Dermis blood vessel endothelial cell (primary cell): ENCODE results near the gene MUC5B. TPM values are rescaled to one million over a fixed set of nuclear protein-coding genes. Genes with fewer than 3 reads are reported as not detected.
"Not testable (repeated sequence)": the region's sequence is repeated elsewhere in the genome, so short reads cannot be mapped to it uniquely, and the experiment has no call there.

ENCODE experiments used
- DNase-seq: peaks from one replicate; pipeline ENCODE4 v3.0.0; 2010
- total RNA-seq: library from RNA; depleted of rRNA; stranded (reverse); fragments of >200 nt; gene quantifications from 2 replicates; pipeline ENCODE4 v1.2.3, GENCODE V29; 2014

Gene MUC5B
- total RNA-seq, 1 donor from 2014 or later = not detected

DNA sequence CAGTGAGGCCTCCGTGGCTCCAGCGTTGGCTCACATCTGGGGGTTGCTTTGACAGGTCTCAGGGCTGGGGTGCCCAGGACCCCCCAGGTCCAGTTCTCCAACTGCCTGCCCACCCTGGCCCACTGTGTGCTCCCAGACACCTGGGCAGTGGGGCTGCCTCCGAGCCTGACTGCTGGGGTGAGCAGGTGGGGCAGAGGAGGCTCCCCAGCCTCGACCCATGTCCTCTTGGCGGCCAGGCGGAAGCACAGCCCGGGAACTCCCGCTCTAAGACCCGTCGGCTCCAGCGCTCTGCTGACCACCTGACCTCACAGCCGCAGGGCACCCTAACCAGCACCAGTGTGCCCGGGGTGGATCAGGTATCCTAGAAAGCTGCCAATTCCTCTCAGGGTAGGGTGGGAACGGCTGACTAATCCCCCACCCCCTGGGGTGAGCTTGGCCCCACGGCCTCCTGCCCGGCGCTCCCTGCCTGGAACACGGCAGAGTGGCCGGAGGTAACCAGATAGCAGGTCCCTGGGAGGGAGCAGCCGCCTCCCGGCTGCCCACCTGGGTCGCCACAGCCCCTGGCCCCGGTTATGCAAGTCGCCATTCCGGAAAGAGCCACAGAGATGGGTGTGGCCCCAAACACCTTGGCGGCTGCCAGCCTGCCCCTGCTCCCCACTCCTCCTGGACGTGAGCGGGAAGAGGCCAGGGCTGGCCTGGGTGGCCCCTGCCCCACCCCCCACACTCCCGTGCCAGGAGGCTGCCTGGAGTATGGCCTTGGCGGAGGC is 19.2 kb upstream of the MUC5B start:
- no peak for DNase-seq

DNA sequence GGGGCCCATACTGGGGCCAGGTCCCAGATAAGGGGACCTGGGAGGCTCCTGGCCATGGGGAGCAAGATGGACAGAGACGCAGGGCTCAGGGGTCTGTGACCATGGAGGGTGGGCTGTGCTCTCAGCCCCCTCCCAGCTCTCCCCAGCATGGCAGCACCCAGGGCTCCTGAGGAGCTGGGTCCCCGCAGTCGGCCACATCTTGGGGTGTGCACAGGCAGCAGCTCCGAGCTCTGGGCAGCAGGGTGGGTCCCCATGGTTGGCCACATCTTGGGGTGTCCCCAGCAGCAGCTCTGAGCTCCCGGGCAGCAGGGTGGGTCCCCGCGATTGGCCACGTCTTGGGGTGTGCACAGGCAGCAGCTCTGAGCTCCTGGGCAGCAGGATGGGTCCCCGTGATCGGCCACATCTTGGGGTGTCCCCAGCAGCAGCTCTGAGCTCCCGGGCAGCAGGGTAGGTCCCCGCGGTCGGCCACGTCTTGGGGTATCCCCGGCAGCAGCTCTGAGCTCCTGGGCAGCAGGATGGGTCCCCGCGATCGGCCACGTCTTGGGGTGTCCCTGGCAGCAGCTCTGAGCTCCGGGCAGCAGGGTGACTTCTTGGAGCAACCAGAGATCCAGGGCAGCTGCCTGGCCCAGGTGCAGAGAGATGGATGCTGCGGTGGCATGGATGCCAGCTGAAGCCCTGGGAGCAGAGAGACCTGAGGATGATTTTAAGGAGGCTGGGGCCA is 18.3 kb upstream of the MUC5B start:
- DNase-seq = no peak

DNA sequence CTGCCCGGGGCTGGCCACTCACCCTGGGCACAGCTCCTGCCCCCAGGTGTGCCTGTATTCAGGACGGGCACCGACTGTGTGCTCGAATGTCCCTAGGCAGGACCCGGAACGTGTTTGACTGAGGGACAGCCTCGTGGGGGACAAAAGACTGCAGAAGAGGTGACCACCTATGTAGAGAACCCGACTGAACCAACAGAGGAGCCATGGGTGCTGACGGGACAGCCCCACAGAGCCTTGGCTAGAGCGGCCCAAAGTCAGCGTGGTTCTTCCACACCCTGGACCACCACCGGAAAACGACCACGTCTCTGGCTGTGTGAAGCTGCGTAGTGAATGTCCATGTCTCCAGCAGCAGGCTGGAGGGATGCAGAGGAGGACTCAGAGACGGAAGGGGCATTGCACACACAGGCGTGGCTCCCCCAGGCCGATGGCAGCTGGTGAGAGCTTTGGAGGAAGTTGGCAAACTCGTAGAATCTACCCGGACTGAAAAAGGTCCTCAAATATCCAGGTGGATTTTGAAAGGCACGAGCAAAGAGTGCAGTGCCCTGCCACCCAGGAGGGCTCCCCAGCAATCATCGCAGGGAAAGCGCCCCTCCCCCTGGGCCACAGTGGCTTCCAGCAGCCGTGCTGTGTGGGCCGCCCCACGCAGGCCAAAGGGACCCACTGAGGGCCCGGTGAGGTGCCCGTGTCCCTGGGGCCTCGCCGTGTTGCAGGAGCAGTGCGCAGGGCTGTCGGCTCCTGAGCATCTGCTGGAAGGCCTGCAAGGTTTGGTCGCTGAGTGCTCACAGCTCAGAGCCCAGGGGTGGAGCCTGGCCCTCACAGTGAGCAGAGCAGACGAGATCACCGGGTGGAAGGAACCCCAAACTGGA is 17.5 kb upstream of the MUC5B start:
- no peak for DNase-seq

DNA sequence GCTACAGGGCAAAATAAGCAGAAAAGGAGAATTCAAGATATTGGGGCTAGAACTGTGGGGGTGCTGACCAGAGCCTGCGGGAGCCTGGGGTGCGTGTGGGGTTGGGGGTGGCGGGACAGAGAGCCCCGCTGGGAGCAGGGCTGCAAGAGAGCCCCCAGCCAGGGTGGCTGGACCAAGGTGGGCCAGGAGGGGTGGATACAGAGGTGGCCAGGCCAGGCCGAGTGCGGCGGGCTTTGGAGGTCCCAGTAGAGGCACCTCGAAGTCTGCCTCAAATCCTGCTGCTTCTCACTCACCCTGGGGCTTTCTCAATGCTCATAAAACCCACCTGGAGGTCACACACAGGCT is 16.9 kb upstream of the MUC5B start:
- no peak for DNase-seq

DNA sequence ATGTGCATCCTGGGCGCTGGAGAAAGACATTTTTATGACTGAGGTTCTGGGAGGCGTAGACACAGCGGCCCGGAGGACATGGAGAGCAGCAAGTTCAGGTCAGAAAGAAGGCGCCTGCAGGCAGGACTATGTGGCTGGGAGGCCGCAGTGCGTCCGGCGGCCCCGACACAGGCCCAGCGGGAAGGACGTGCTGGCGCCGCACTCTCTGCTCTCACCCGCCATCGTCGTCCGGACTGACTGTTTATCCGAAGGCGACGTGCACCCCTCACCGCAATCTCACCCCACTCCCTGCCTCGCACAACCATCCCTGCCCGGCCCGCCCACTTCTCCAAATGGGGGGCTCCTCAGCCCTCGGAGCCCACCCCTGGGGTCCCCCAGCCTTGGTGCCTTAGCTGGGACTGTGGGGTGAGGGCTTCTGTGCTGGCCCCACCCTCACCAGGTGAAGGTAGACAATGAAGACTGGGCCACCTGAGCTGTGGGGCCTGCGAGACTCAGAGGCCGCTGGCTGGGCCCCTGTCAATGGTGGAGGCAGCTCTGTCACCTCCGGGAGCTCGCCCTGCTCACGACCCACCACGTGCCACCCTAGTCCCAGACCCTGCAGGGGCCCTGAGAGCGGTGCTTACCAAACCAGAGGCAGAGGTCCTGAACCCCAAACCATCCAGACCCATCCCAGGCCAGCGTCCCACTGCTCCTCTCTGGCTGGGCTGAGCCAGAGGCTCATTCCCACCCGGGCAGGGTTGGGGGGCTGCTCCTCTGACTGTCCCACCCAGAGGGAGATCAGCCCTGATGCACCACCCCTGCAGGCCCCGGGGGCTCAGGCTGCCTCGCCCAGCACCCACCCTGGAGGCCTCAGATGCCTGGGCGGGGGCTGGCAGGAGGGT is 16.2 kb upstream of the MUC5B start:
- no peak for DNase-seq

DNA sequence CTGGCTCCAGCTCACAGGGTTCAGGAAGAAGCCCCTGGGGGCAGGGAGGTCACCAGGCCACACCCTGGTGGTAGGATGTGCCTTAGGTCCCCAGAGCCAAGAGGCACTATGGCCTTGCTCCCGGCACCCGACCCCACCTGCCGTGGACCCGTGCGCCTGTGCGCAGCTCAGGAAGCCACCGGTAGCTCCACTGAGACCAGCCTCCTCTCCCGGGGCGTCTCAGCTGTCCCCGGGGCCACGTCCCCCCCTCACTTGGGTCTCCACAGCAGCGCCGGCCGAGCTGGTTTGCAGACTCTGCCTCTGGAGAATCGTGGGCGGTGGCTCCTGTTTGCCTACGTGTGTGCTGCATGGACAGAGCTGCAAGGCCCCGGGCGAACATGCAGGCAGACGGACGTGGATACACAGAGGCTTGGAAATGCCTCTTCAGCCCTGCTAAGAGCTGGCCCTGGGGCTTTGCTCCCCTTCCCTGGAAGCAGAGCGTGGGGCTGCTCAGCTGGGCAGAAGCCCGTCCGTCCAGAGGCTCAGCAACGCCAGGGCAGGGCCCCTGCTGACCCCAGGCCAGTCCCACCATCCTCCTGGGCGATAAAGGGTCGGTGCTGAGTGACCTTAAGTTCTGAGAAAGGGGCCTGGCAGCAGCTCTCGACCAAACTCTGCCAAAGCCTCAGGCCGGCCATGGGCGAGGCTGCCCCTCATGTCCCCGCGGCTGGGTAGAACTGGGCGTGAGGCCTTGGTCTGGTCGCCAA is 15.3 kb upstream of the MUC5B start:
- no peak for DNase-seq

DNA sequence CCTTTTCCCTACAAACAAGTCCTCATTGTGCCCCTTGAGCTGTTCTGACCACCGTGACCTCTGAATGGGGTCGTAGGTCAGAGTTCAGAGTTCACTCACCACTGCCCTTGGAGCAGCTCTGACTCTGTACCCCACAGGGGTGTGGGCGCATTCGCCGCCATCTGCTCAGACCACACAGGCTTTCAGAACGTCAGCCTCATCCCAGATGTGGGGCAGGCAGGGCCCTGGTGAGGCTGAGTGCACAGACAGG is 14.8 kb upstream of the MUC5B start:
- DNase-seq = no peak

DNA sequence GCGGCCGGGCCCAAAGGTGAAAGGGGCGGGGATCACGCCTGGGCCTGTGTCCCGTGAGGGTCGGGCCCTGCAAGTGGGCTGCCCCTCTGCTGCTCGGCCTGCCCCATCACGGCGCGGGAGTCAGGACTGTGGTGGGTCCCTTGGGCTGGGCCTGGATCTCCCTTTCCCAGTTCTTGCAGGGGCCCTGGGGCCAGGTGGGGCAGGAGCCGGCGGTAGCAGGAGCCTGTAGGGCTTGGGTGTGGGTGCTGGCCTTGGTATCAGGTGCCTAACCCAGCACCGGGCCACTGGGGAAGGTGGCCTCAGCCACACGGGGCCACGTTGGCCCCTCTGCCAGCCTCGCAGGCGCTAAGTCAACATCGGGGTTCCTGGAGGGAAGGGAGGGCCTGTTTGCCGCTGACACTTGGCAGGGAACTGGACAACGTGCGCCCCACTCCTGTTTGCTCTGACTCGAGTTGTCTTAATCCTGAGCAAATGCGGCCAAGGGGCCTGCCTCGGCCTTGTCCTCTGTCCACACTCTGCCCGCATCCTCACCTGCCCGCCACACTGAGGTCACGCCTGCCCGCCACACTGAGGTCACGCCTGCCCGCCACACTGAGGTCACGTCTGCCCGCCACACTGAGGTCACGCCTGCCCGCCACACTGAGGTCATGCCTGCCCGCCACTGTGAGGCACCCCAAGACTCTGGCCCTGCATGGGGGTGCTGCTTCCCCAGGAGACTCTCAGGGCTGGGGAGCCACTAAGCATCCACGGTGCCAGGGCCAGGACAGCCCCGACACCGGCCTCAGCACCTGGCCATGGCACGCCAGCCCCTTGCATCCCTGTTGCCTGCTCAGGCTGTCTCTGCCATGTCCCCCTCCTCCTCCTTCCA is 14.2 kb upstream of the MUC5B start:
- DNase-seq = no peak

DNA sequence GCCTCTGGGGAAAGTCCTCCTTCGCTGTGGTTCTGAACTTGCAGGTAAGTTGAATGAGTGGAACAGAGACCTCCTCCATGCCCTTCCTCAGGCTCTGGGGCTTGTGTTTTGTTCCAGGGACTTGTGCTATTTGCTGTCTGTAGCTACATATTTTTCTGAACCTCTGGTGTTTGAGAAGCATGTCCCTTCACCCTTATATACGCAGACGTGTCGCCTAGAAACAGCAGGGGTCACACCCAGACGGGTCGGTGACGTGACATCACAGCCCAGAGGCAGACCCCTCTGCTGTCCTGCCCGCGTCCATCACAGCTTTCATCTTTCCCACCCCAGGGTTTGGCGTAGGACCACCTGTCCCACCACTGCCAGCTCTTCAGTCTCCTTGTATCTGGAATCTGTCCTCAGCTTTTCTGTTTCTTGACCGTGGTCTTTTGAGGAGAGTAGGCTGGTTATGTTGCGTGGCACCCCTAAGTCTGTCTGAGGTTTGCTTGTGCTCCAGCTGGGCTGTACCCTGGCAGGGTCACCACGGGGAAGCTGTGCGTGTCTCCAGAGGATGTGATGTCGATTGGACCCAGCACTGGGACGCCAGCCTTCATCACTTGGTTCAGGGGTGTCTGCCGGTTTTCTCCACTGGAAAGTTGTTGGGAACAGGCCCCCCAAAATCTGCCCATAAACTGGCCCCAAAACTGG is 13.4 kb upstream of the MUC5B start:
- DNase-seq = no peak

DNA sequence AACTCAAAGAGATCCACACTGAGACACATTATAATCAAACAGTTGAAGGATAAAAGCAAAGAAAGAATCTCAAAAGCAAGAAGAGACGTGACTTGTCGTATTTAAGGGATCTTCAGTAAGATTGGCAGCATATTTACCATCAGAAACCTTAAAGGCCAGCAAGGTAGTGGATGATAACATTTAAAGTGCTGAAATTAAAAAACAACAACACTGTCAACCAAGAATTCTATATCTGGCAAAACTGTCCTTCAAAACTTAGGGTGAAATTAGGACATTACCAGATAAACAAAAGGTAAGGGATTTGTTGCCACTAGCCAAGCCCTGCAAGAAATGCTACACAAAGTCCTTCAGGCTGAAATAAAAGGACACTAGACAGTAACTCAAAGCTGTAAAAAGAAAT is 11.0 kb upstream of the MUC5B start:
- DNase-seq = no peak

DNA sequence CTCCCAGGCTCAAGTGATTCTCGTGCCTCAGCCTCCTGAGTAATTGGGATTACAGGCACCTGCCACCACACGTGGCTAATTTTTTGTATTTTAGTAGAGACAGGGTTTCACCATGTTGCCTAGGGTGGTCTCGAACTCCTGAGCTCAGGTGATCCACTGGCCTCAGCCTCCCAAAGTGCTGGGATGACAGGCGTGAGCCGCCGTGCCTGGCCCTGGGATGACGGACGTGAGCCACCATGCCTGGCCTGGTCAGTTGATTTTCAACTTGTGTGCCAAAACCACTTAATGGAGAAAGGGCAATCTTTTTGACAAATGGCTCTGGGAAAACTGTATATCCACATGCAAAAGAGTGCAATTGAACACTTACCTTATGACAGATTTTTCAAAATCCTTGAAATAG is 7.0 kb upstream of the MUC5B start:
- DNase-seq = not testable (repeated sequence)

DNA sequence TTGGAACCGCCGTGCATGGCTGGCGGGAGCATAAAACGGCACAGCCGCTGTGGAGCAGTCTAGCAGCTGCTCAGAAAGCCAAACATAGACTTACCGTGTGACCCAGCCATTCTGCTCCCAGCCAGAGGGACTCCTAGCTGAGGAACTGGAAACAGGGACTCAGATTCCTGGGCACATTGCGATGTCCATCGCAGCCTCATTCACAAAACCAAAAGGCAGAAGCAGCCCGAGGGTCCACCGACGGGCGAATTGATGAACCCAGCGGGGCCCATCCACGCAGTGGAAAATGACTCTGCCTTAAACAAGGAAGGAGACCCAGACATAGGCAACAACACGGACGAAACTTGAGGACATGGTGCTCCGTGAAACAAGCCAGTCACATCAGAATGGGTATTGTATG is 5.7 kb upstream of the MUC5B start:
- DNase-seq = no peak

DNA sequence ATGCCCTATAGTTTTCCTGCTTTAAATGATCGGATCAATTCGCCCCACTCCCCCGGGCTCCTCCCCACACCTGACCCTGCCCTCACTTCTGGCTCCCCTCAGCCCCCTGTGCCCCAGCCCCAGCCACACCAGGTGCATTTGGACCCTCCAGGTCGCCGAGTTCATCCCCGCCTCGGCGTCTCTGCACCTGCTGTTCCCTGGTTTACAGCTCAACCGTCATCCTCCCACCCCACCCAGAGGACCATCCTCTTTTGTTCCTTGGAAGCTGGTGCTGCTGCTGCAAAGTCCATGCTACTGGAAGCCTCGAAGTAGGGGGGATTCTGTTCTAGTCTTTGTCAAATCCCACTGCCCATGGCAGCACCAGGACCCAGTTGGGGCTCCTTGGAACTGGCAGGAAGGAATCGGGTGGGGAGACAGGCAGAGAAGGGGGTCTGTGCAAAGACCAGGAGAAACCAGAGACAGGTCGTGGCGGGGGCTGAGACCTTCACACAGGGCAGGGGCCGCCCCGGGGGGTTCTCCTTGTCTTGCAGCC is 4.5 kb upstream of the MUC5B start:
- no peak for DNase-seq

DNA sequence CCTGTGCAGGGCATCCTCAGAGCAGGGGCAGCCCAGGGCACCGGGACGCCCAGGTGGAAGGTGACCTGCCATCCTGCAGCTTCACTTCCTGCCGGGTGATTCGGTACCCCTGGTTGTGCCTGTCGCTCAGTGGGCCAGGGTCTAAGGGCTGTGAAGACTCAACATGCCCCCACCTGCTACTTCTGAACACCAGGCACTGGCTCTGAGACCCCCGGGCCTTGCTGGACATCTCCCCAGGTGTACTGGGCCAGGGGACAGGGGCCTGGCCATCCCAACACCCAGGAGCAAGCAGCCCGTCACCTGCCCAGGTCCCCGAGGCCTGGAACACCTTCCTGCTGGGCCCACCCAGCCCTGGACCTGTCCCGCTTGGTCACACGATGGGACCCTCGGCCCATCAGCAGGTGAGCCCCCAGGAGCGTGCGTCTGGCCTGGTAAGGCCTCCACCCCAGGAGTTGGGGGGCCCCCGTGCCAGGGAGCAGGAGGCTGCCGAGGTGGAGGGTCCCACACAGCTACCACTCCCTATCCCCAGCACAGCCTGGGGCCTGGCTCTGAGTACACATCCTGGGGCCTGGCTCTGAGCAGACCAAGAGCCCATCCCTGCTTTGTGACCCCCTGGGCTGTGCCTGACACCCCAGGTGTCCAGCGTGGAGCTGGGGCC is 3.9 kb upstream of the MUC5B start:
- no peak for DNase-seq

DNA sequence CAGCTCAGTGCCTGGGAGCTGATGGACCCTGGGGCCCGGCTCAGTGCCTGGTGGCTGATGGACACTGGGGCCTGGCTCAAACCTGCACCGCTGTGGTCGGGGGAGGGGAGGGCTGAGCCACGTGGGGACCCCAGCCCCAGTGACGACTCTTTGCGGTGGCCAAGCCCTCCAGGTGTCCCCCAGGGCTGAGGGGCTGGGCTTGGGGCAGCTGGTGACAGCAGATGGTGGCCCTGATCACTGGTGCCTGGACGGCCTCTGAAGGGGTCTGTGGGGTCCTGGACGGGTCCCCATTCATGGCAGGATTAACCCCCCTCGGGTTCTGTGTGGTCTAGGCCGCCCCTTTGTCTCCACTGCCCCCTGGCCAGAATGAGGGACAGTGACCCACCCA is 3.4 kb upstream of the MUC5B start:
- DNase-seq = no peak

DNA sequence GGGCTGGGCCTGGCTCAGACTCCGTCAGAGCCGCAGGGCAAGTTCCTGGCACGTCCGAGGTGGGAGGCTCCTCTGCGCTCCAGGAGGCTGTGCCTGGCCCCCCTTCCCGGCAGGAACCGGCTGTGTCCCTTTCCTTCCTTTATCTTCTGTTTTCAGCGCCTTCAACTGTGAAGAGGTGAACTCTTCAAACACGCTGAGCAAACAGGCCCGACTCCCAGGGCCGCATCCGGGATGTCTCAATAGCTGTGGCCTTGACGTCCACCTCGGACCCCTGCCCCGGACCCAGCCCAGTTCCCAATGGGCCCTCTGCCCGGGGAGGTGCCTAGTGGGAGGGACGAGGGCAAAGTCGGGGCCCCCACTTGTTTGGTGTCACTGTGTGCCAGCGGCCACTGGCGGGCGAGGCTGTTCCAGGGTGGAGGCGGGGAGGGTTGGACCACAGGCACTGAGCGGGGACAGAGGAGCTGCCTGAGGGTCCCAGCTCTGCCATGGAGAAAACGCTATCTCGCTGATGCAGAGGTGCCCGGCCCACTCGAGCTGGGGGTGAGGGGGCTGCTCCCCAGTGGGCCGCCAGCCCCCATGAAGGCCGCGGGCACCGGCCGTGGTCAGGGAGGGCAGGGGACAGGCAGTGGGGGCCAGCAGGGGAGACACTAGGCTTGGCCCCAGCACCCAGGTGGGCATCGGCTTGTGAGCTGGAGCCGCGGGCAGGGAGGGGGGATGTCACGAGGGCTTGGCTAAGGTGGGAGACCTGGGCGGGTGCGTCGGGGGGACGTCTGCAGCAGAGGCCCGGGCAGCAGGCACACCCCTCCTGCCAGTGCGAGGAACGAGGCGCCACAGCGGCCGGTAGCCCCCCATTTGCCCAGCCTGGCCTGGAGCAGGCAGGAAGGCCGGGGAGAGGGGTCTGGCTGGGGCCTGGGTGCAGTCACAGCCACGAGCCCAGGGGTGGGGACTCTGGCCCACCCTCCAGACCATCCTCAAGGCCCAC is 2.7 kb upstream of the MUC5B start:
- DNase-seq = no peak

DNA sequence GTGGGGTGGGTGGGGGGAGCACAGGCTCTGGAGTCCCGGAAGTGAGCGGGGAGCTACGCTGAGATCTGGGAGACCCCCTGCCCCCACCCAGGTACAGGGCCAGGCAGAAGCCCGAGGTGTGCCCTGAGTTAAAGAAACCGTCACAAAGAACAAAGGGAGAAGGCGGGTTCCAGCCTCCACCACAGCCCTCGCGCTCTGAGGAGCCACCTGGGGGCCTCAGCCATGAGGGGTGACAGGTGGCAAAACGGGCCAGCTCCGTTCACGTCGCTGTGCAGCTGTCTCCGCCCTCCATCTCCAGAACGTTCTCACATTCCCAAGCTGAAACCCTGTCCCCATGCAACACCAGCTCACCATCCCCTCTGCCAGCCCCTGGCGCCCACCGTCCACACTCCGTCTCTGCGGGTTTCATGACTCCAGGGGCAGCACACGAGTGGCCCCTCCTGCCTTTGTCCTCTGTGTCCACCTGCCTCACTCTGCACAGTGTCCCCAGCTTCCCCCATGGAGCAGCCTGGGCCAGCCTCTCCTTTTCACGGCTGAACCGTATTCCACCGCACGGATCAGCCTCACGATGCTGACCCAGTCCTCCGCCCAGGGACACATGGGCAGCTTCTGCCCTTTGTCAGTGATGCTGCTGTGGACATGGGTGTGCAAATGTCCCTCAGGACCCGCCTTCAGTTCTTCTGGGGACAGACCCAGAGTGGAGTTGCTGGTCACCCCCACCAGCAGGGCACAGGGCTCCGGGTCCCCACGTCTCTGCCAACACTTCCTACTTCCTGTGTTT is 1.7 kb upstream of the MUC5B start:
- no peak for DNase-seq
